Suprapubic skin (tissue), 4 donors: ENCODE measurements around the gene CHAT. TPM values are rescaled to one million over a fixed set of nuclear protein-coding genes. Genes with fewer than 3 reads are reported as not detected.

Experiments used
- DNase-seq, 2 donors: peaks; one replicate each; pipeline ENCODE4 v3.0.0-alpha.2; 2019; ENCODE audit warnings: low spot score in 2 of 2
- H3K27ac ChIP-seq: fragments of 200-600 bp; sonication (generic); one replicate; pipeline ENCODE4 v1.5.1; 2019
- H3K27me3 ChIP-seq: fragments of 200-600 bp; sonication (generic); one replicate; pipeline ENCODE4 v1.5.1; 2019
- H3K36me3 ChIP-seq: fragments of 200-600 bp; sonication (generic); one replicate; pipeline ENCODE4 v1.5.1; 2019
- H3K4me1 ChIP-seq: fragments of 200-600 bp; sonication (generic); one replicate; pipeline ENCODE4 v1.5.1; 2019
- H3K4me3 ChIP-seq: fragments of 200-600 bp; sonication (generic); one replicate; pipeline ENCODE4 v1.5.1; 2019; ENCODE audit warnings: mild to moderate bottlenecking
- H3K9me3 ChIP-seq: fragments of 200-600 bp; sonication (generic); one replicate; pipeline ENCODE4 v1.5.1; 2019
- EP300 ChIP-seq: sonication (generic); formaldehyde crosslinking; IDR thresholded peaks from one replicate; pipeline ENCODE4 v1.6.1; 2017; ENCODE audit warnings: antibody characterized with exemption
- POLR2A ChIP-seq, 2 donors: fragments of 450-650 bp; IDR thresholded peaks; one replicate each; pipeline ENCODE4 v1.6.1; 2017; ENCODE audit warnings: antibody characterized with exemption in 2 of 2, mild to moderate bottlenecking in 2 of 2, moderate library complexity in 2 of 2
- POLR2AphosphoS5 ChIP-seq, 3 donors: sonication (generic); formaldehyde crosslinking; IDR thresholded peaks; one replicate each; pipeline ENCODE4 v1.6.1; 2017; ENCODE audit warnings: antibody characterized with exemption in 3 of 3
- WGBS: methylation state at CpG from one replicate; pipeline ENCODE4 v1.1.5; 2018; 5-methylcytosine and 5-hydroxymethylcytosine counted together
- total RNA-seq, 4 donors: library from RNA; depleted of rRNA; stranded (reverse); fragments of >200 nt; gene quantifications; one replicate each; pipeline ENCODE4 v1.1.0, GENCODE V29; 2016
- TF ChIP-seq, protein P1 (sequence below), 2 donors: fragments of 200-600 bp in 1 of 2; fragments of 450-650 bp in 1 of 2; sonication (generic) in 1 of 2; IDR thresholded peaks; one replicate each; pipeline ENCODE4 v1.5.1; 2016 to 2019; ENCODE audit warnings: antibody characterized with exemption in 2 of 2, mild to moderate bottlenecking in 1 of 2, moderate library complexity in 1 of 2

Gene CHAT
- total RNA-seq, 4 donors from 2014 or later: not detected

- H3K27me3 ChIP-seq: peaks cover 33% of the 10 kb centered on the region
- H3K27ac ChIP-seq: no peak overlapping the region
- TF ChIP-seq EP300 (no peak), POLR2AphosphoS5 (IDR thresholded peaks at IDR 0.05) (no peak), POLR2A (IDR thresholded peaks at IDR 0.05) (no peak)
- TF ChIP-seq, protein P1, sequence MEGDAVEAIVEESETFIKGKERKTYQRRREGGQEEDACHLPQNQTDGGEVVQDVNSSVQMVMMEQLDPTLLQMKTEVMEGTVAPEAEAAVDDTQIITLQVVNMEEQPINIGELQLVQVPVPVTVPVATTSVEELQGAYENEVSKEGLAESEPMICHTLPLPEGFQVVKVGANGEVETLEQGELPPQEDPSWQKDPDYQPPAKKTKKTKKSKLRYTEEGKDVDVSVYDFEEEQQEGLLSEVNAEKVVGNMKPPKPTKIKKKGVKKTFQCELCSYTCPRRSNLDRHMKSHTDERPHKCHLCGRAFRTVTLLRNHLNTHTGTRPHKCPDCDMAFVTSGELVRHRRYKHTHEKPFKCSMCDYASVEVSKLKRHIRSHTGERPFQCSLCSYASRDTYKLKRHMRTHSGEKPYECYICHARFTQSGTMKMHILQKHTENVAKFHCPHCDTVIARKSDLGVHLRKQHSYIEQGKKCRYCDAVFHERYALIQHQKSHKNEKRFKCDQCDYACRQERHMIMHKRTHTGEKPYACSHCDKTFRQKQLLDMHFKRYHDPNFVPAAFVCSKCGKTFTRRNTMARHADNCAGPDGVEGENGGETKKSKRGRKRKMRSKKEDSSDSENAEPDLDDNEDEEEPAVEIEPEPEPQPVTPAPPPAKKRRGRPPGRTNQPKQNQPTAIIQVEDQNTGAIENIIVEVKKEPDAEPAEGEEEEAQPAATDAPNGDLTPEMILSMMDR (IDR thresholded peaks at IDR 0.05): no peak
- H3K36me3 ChIP-seq: no peaks in the 10 kb centered on the region
- 77% methylated on average over 4 of the region's 4 CpGs for WGBS
- no peak for DNase-seq
- no peaks in the 10 kb centered on the region for H3K9me3 ChIP-seq
- no peaks in the 10 kb centered on the region for H3K4me1 ChIP-seq
- H3K4me3 ChIP-seq: no peak overlapping the region
These were observed 12.9 kb upstream of the CHAT start for GRCh38 chr10:49600781-49601400.

- Histone ChIP-seq H3K9me3 (no peaks in the 10 kb centered on the region), H3K27ac (no peak overlapping the region), H3K36me3 (no peaks in the 10 kb centered on the region), H3K4me3 (no peak overlapping the region), H3K27me3 (peaks cover 42% of the 10 kb centered on the region), H3K4me1 (no peaks in the 10 kb centered on the region)
- TF ChIP-seq POLR2AphosphoS5 (IDR thresholded peaks at IDR 0.05) (no peak), POLR2A (IDR thresholded peaks at IDR 0.05) (no peak)
- TF ChIP-seq, protein P1 (IDR thresholded peaks at IDR 0.05): no peak
- WGBS: 62% methylated on average over 7 of the region's 7 CpGs
- DNase-seq: no peak
These were observed 12.0 kb upstream of the CHAT start for GRCh38 chr10:49601857-49602256.

GRCh38 chr10:49602380-49603023 is 11.3 kb upstream of the CHAT start:
- DNase-seq: no peak
- Histone ChIP-seq H3K27me3 (peaks cover 48% of the 10 kb centered on the region), H3K9me3 (no peaks in the 10 kb centered on the region), H3K4me3 (no peak overlapping the region), H3K4me1 (no peaks in the 10 kb centered on the region), H3K36me3 (no peaks in the 10 kb centered on the region), H3K27ac (no peak overlapping the region)
- WGBS: 82% methylated on average over 2 of the region's 2 CpGs
- TF ChIP-seq, protein P1 (IDR thresholded peaks at IDR 0.05): no peak
- TF ChIP-seq EP300 (no peak), POLR2AphosphoS5 (IDR thresholded peaks at IDR 0.05) (no peak), POLR2A (IDR thresholded peaks at IDR 0.05) (no peak)

- peaks cover 71% of the 10 kb centered on the region for H3K27me3 ChIP-seq
- DNase-seq: peak in 1 of 2 donors; percentile 36
- H3K9me3 ChIP-seq: no peaks in the 10 kb centered on the region
- H3K4me1 ChIP-seq: peaks cover 13% of the 10 kb centered on the region
- no peak overlapping the region for H3K4me3 ChIP-seq
- WGBS: 45% methylated on average over 6 of the region's 6 CpGs
- no peaks in the 10 kb centered on the region for H3K36me3 ChIP-seq
- TF ChIP-seq POLR2AphosphoS5 (IDR thresholded peaks at IDR 0.05) (no peak), POLR2A (IDR thresholded peaks at IDR 0.05) (no peak), EP300 (no peak)
- TF ChIP-seq, protein P1 (IDR thresholded peaks at IDR 0.05): no peak
- no peak overlapping the region for H3K27ac ChIP-seq
These were observed 8.5 kb upstream of the CHAT start for GRCh38 chr10:49605216-49605938.

DNA sequence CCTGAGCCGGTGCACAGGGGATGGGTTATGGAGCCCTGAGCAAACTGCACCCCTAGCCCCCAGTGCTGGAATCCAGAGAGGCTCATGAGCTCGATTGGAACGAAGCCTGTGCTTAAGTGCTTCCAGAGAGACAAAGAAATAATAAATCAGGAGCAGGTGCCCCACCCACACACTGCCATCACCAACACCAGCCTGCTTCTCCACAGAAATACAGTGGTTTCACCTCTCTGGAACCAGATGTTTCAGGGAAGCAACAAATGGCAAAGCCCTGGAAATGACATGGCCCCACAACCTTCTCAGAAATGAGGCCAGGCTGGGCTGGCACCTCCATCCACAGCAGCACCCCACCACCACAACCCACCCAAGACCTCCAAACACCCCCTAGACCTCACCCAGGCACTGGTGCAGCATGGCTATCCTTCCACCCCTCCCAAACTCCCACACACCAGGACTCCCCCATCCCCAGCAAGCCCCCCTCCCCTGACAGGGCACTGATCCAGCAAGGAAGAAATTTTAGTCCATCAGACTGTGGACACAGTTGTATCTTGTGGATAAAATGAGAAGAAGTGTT is 7.8 kb upstream of the CHAT start:
- TF ChIP-seq POLR2A (IDR thresholded peaks at IDR 0.05) (no peak), POLR2AphosphoS5 (IDR thresholded peaks at IDR 0.05) (no peak), EP300 (no peak)
- TF ChIP-seq, protein P1 (IDR thresholded peaks at IDR 0.05): no peak
- peak; percentile 33 to 65 for DNase-seq
- H3K27me3 ChIP-seq: peaks cover 76% of the 10 kb centered on the region

More for the DNA sequence above, 7.8 kb upstream of the CHAT start:
- no peaks in the 10 kb centered on the region for H3K9me3 ChIP-seq
- 18% methylated on average over 3 of the region's 3 CpGs for WGBS
- H3K4me1 ChIP-seq: peaks cover 19% of the 10 kb centered on the region
- H3K27ac ChIP-seq: no peak overlapping the region
- no peak overlapping the region for H3K4me3 ChIP-seq
- no peaks in the 10 kb centered on the region for H3K36me3 ChIP-seq
